A549 treated with GW870086 at 1 μM for 4 hours (cell line): ENCODE measurements around the gene OR8H3. TPM values are rescaled to one million over a fixed set of nuclear protein-coding genes. Genes with fewer than 3 reads are reported as not detected.

Experiments used
- total RNA-seq: library from RNA; stranded (reverse); fragments of 200-300 nt; extraction: Qiagen RNA extraction; gene quantifications from 5 replicates; pipeline ENCODE4 v1.2.3, GENCODE V29; 2022; ENCODE audit warnings: low read depth

The OR8H3 gene
- not detected in 5 replicates for total RNA-seq

GRCh38 chr11:56122073-56122472, at the start of gene OR8H3:
OR8H3 (plus strand) TSS chr11:56122373; CDS start chr11:56122373, 0 bp downstream.

GRCh38 chr11:56093008-56093407, 29.2 kb upstream of the OR8H3 start, which contains the start of gene OR8I2:
OR8I2 (plus strand) TSS chr11:56093308; CDS start chr11:56093308, 0 bp downstream.

GRCh38 chr11:56103210-56103737, 18.9 kb upstream of the OR8H3 start, which contains the start of gene OR8H2:
OR8H2 (plus strand) TSS chr11:56103687; CDS start chr11:56105043, 1,356 bp downstream.

GRCh38 chr11:56140151-56140661, 18.0 kb downstream of the OR8H3 start, which contains the start of gene OR8J3:
OR8J3 (minus strand) TSS chr11:56140201; CDS start chr11:56137718, 2,483 bp downstream.

GRCh38 chr11:56160217-56160616, 38.0 kb downstream of the OR8H3 start, which contains the start of gene OR8K5:
OR8K5 (minus strand) TSS chr11:56160317; CDS start chr11:56160317, 0 bp downstream.

Other genes with a start within 250 kb of the OR8H3 start
- gene TRIM51, start 239.1 kb upstream of the OR8H3 start, total RNA-seq, result not detected in 5 replicates
- gene OR5W2, start 207.8 kb upstream of the OR8H3 start, total RNA-seq, result not detected in 5 replicates
- not detected in 5 replicates for gene OR5I1, start 186.0 kb upstream of the OR8H3 start, total RNA-seq
- gene OR10AG1, start 152.4 kb upstream of the OR8H3 start, total RNA-seq, result not detected in 5 replicates
- not detected in 5 replicates for gene OR5F1, start 127.7 kb upstream of the OR8H3 start, total RNA-seq
- not detected in 5 replicates for gene OR5AS1, start 94.7 kb upstream of the OR8H3 start, total RNA-seq
- not detected in 5 replicates for gene OR8I2, start 29.1 kb upstream of the OR8H3 start, total RNA-seq
- gene OR8H2, start 18.7 kb upstream of the OR8H3 start, total RNA-seq, result not detected in 5 replicates
- not detected in 5 replicates for gene OR8J3, start 17.8 kb downstream of the OR8H3 start, total RNA-seq
- not detected in 5 replicates for gene OR8K5, start 37.9 kb downstream of the OR8H3 start, total RNA-seq
- not detected in 5 replicates for gene OR5J2, start 54.2 kb downstream of the OR8H3 start, total RNA-seq
- gene OR5T2, start 111.9 kb downstream of the OR8H3 start, total RNA-seq, result not detected in 5 replicates
- gene OR5T3, start 129.9 kb downstream of the OR8H3 start, total RNA-seq, result not detected in 5 replicates
- not detected in 5 replicates for gene OR5T1, start 151.8 kb downstream of the OR8H3 start, total RNA-seq
- not detected in 5 replicates for gene OR8H1, start 169.9 kb downstream of the OR8H3 start, total RNA-seq
- not detected in 5 replicates for gene OR8K3, start 192.8 kb downstream of the OR8H3 start, total RNA-seq
- not detected in 5 replicates for gene OR8K1, start 223.7 kb downstream of the OR8H3 start, total RNA-seq
- not detected in 5 replicates for gene OR8J1, start 231.9 kb downstream of the OR8H3 start, total RNA-seq